Measurements from ENCODE around the gene PRDM15.

Gene PRDM15

GRCh38 chr21:41906770-41907169, 27.6 kb upstream of the PRDM15 start:
- no peak for DNase-seq

- peak in 1 of 4 experiments; percentile 24 for DNase-seq
Measured at GRCh38 chr21:41903559-41904351, 24.6 kb upstream of the PRDM15 start.

GRCh38 chr21:41902946-41903345, 23.8 kb upstream of the PRDM15 start:
- DNase-seq = no peak

- no peak for DNase-seq
Measured at GRCh38 chr21:41901782-41902181, 22.6 kb upstream of the PRDM15 start.

GRCh38 chr21:41901099-41901498, 22.0 kb upstream of the PRDM15 start:
- DNase-seq = peak; percentile 62 to 75 (median 64)

GRCh38 chr21:41900401-41900800, 21.3 kb upstream of the PRDM15 start:
- no peak for DNase-seq

GRCh38 chr21:41899426-41900202, 20.5 kb upstream of the PRDM15 start:
- no peak for DNase-seq

- no peak for DNase-seq
Measured at GRCh38 chr21:41898998-41899397, 19.9 kb upstream of the PRDM15 start.

- no peak for DNase-seq
Measured at GRCh38 chr21:41897700-41898099, 18.6 kb upstream of the PRDM15 start.

GRCh38 chr21:41897047-41897669, 18.0 kb upstream of the PRDM15 start:
- no peak for DNase-seq

- DNase-seq = peak in 2 of 4 experiments; percentile 11 to 13
Measured at GRCh38 chr21:41895643-41896493, 16.7 kb upstream of the PRDM15 start.

- DNase-seq = no peak
Measured at GRCh38 chr21:41894922-41895557, 15.9 kb upstream of the PRDM15 start.

GRCh38 chr21:41894511-41894910, 15.4 kb upstream of the PRDM15 start:
- DNase-seq = no peak

GRCh38 chr21:41892726-41893125, 13.6 kb upstream of the PRDM15 start:
- no peak for DNase-seq

GRCh38 chr21:41891132-41891531, 12.0 kb upstream of the PRDM15 start:
- no peak for DNase-seq

GRCh38 chr21:41890355-41890754, 11.2 kb upstream of the PRDM15 start:
- DNase-seq = no peak

GRCh38 chr21:41888749-41889376, 9.7 kb upstream of the PRDM15 start:
- no peak for DNase-seq

GRCh38 chr21:41887667-41888066, 8.5 kb upstream of the PRDM15 start:
- DNase-seq = peak in 2 of 4 experiments; percentile 38 to 49

GRCh38 chr21:41886328-41886727, 7.2 kb upstream of the PRDM15 start:
- no peak for DNase-seq

- peak in 1 of 4 experiments; percentile 23 for DNase-seq
Measured at GRCh38 chr21:41885341-41886024, 6.3 kb upstream of the PRDM15 start.

All from suppressor macrophage (primary cell).